Adipose tissue (tissue), 3 donors: ENCODE measurements around the gene CPXM1. TPM values are rescaled to one million over a fixed set of nuclear protein-coding genes. Genes with fewer than 3 reads are reported as not detected.
A peak's percentile ranks its signal among the peaks of the same experiment; 100 is the strongest.
"Not testable (repeated sequence)": the region's sequence is repeated elsewhere in the genome, so short reads cannot be mapped to it uniquely, and the experiment has no call there.

ENCODE experiments used
- H3K27ac ChIP-seq: one replicate; pipeline ENCODE4 v1.5.1; 2013; ENCODE audit warnings: low read depth, low read length
- WGBS, 3 donors: extraction: QIAGEN DNeasy Blood & Tissue Kit; methylation state at CpG; one replicate each; pipeline ENCODE4 v1.1.7; 2013; 5-methylcytosine and 5-hydroxymethylcytosine counted together
- polyA plus RNA-seq, 3 donors: library from polyadenylated mRNA; stranded (reverse); fragments of 200-250 nt; gene quantifications; one replicate each; pipeline ENCODE4 v1.2.3, GENCODE V29; 2013
- donor health status: healthy with polysubstance abuse.
- donor health status: Bipolar disorder and iron deficiency.
- donor health status: healthy.

CPXM1 gene
- polyA plus RNA-seq = 10 to 100 TPM in 2 of 3 donors, 1 to 10 TPM in 1; 3.6 to 56.0 (median 38.5) TPM

- H3K27ac ChIP-seq = no peak within 1 kb of the TSS
- 2 to 4% (median 2%) methylated on average over 28 to 48 of the region's 52 CpGs for WGBS, 3 donors
Measured at GRCh38 chr20:2800521-2801285, at the start of gene CPXM1. CPXM1 (minus strand) TSS chr20:2800627; CDS start chr20:2800572, 55 bp downstream.

GRCh38 chr20:2849529-2849928 is 49.1 kb upstream of the CPXM1 start:
- no peak overlapping the region for H3K27ac ChIP-seq
- WGBS, 3 donors = 81 to 93% (median 88%) methylated on average over 4 of the region's 4 CpGs

GRCh38 chr20:2847802-2848201 is 47.4 kb upstream of the CPXM1 start:
- 90 to 97% (median 93%) methylated on average over 4 of the region's 4 CpGs for WGBS, 3 donors
- no peak overlapping the region for H3K27ac ChIP-seq

GRCh38 chr20:2846698-2847097 is 46.3 kb upstream of the CPXM1 start:
- WGBS, 3 donors = 56 to 86% (median 72%) methylated on average over 5 of the region's 5 CpGs
- no peak overlapping the region for H3K27ac ChIP-seq

GRCh38 chr20:2845607-2846006 is 45.2 kb upstream of the CPXM1 start:
- no peak overlapping the region for H3K27ac ChIP-seq
- 71 to 87% (median 77%) methylated on average over 2 of the region's 2 CpGs for WGBS, 3 donors

- H3K27ac ChIP-seq = no peak overlapping the region
- WGBS, 3 donors = 4 to 6% (median 5%) methylated on average over 33 of the region's 33 CpGs
Measured at GRCh38 chr20:2840967-2841531, 40.6 kb upstream of the CPXM1 start.

GRCh38 chr20:2840138-2840966 is 39.9 kb upstream of the CPXM1 start, which contains the start of the genes PCED1A and VPS16:
PCED1A (minus strand) TSS chr20:2840655; CDS start chr20:2839912, 743 bp downstream.
VPS16 (plus strand) TSS chr20:2840745; CDS start chr20:2840775, 30 bp downstream.
- H3K27ac ChIP-seq = peak within 1 kb of the TSS; percentile 32

GRCh38 chr20:2839732-2840137 is 39.3 kb upstream of the CPXM1 start:
- H3K27ac ChIP-seq = no peak overlapping the region
- WGBS, 3 donors = 82 to 86% (median 82%) methylated on average over 20 to 21 of the region's 21 CpGs

More at GRCh38 chr20:2840138-2840966, 39.9 kb upstream of the CPXM1 start, which contains the start of the genes PCED1A and VPS16:
- 1 to 3% (median 2%) methylated on average over 71 to 98 of the region's 98 CpGs for WGBS, 3 donors

- no peak overlapping the region for H3K27ac ChIP-seq
- WGBS, 3 donors = 93 to 96% (median 95%) methylated on average over 15 of the region's 15 CpGs
Measured at GRCh38 chr20:2838847-2839671, 38.6 kb upstream of the CPXM1 start.

GRCh38 chr20:2838170-2838797 is 37.9 kb upstream of the CPXM1 start:
- 95 to 96% (median 95%) methylated on average over 19 of the region's 19 CpGs for WGBS, 3 donors
- H3K27ac ChIP-seq = no peak overlapping the region

DNA sequence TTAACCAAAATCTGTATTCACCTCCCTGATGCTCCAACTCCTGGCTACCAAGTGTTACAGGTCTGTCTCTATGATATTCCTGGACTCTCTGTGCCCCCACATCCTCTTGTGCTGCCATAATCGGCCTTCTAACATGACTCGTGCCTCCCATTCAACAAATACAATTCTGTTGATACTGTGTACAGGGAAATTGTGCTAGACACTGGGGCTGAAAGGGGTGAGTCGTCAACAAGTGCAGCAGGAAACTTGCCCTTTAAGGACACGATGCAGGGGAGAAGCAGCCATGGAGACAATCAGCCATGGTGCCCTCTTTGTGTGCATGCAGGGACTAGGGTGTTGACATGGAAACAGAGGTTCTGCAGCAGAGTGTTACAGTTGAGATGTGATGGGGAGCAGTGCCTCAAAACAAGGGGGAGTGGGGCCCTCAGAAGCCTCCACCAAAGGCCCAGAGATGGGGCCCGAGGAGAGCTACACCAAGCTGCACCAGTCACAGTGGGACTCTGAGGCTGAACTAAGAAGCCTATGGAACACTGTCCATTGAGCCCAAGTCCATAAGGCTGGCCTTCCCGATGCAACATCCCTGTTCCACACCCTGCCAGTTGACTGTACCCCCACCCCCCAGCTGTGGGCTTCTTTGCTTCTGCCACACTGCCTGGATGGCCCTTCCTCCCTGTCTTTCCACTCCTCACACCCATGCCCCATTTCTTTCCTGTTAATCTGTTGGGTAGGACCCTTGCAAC is 37.0 kb upstream of the CPXM1 start:
- 90 to 93% (median 91%) methylated on average over 6 of the region's 6 CpGs for WGBS, 3 donors
- H3K27ac ChIP-seq = no peak overlapping the region

DNA sequence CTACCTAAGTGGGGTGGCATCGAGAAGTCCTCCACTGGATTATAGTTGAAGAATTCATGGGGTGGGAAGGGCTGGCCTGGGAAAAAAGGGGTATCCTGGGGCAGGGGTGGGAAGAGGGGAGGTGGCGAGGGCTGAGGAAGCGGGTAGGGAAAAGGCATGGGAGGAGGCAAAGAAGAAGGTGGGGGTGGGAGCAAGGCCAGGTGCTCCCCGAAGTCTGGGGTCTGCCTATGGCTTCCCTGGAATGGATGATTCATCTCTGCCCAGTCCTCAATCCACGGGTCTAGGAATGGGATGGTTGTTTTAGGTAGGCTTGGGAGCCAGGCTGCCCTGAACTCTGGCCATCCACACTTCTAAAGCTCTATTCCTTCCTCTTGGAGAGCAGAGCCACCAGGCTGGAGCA is 35.6 kb upstream of the CPXM1 start:
- 84 to 95% (median 85%) methylated on average over 5 of the region's 5 CpGs for WGBS, 3 donors

DNA sequence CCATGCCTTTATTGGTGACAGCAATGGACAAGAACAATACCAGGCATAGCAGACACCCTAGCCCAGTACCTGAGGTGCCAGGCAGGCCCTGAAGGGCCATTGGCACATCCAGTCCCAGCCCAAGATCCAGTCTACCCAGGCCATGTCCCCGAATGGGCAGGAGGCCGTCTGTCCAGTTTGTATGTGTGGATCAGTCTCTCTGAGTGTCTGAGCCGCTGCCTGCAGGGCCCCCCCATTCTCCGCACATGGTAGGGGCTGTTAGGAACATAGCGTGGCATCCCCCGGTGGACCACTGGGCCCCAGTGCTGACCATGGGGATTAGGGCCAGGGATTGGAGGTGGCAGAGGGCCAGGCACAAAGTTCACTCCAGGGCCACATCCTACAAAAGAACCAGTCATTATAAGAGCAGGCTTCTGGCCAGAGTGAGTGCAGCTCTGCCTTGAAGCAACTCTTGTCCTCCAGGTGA is 34.9 kb upstream of the CPXM1 start:
- no peak overlapping the region for H3K27ac ChIP-seq
- WGBS, 3 donors = 88 to 93% (median 92%) methylated on average over 6 of the region's 6 CpGs

More for the DNA sequence above, 35.6 kb upstream of the CPXM1 start:
- H3K27ac ChIP-seq = no peak overlapping the region

GRCh38 chr20:2834401-2835110 is 34.1 kb upstream of the CPXM1 start:
- H3K27ac ChIP-seq = no peak overlapping the region
- 89 to 94% (median 90%) methylated on average over 14 of the region's 14 CpGs for WGBS, 3 donors

GRCh38 chr20:2833761-2834160 is 33.3 kb upstream of the CPXM1 start:
- 71 to 85% (median 83%) methylated on average over 1 of the region's 1 CpG for WGBS, 3 donors
- no peak overlapping the region for H3K27ac ChIP-seq

DNA sequence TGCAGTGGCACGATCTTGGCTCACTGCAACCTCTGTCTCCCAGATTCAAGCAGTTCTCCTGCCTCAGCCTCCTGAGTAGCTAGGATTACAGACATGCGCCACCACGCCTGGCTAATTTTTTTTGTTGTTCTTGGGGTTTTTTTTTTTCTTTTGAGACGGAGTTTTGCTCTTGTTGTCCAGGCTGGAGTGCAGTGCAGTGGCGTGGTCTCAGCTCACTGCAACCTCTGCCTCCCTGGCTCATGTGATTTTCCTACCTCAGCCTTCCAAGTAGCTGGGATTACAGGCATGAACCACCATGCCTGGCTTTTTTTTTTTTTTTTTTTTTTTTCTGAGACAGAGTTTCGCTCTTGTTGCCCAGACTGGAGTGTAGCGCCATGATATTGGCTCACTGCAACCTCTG is 30.8 kb upstream of the CPXM1 start:
- whole genome bisulfite sequencing, 3 donors = 83 to 90% (median 87%) methylated on average over 6 to 7 of the region's 7 CpGs
- H3K27ac ChIP-seq = not testable (repeated sequence)
